Smooth muscle cell (in vitro differentiated cells): Measurements from ENCODE around the gene TCHHL1. TPM values are rescaled to one million over a fixed set of nuclear protein-coding genes. Genes with fewer than 3 reads are reported as not detected.
A peak's percentile ranks its signal among the peaks of the same experiment; 100 is the strongest.

Experiments used
- DNase-seq: peaks from one replicate; lab custom pipeline; 2025; ENCODE audit not compliant: unreplicated experiment; lab: John Stamatoyannopoulos, UW
- H2AFZ ChIP-seq: fragments of 200-600 bp; sonication (generic); 2 replicates; pipeline ENCODE4 v1.6.0; 2016; ENCODE audit warnings: antibody characterized with exemption, low read depth, mild to moderate bottlenecking
- H3F3A ChIP-seq: fragments of 200-600 bp; sonication (generic); 2 replicates; pipeline ENCODE4 v1.6.0; 2017; ENCODE audit warnings: antibody characterized with exemption, low read depth
- H3K27ac ChIP-seq: fragments of 200-600 bp; sonication (generic); 2 replicates; pipeline ENCODE4 v1.5.1; 2016; ENCODE audit warnings: low read depth, mild to moderate bottlenecking
- H3K27me3 ChIP-seq: fragments of 200-600 bp; sonication (generic); 2 replicates; pipeline ENCODE4 v1.6.1; 2016; ENCODE audit warnings: low read depth, mild to moderate bottlenecking
- H3K36me3 ChIP-seq: fragments of 200-600 bp; sonication (generic); 2 replicates; pipeline ENCODE4 v1.5.1; 2016; ENCODE audit warnings: low read depth
- H3K4me1 ChIP-seq: fragments of 200-600 bp; sonication (generic); 2 replicates; pipeline ENCODE4 v1.5.1; 2016; ENCODE audit warnings: low read depth
- H3K4me2 ChIP-seq: fragments of 200-600 bp; sonication (generic); 2 replicates; pipeline ENCODE4 v1.6.0; 2016; ENCODE audit warnings: mild to moderate bottlenecking
- H3K4me3 ChIP-seq: fragments of 200-600 bp; sonication (generic); 2 replicates; pipeline ENCODE4 v1.5.1; 2016; ENCODE audit warnings: mild to moderate bottlenecking
- H3K79me2 ChIP-seq: fragments of 200-600 bp; sonication (generic); 2 replicates; pipeline ENCODE4 v1.6.0; 2016; ENCODE audit warnings: low read depth, mild to moderate bottlenecking
- H3K9ac ChIP-seq: fragments of 200-600 bp; sonication (generic); 2 replicates; pipeline ENCODE4 v1.6.0; 2016; ENCODE audit warnings: low read depth
- H3K9me3 ChIP-seq: fragments of 200-600 bp; sonication (generic); replicated peaks from 2 replicates; pipeline ENCODE4 v1.5.1; 2016; ENCODE audit warnings: low read depth
- H4K20me1 ChIP-seq: fragments of 200-600 bp; sonication (generic); 2 replicates; pipeline ENCODE4 v1.6.0; 2016; ENCODE audit warnings: low read depth
- CTCF ChIP-seq: fragments of 200-600 bp; sonication (generic); IDR thresholded peaks from 2 replicates; pipeline ENCODE4 v1.5.1; 2017; ENCODE audit warnings: borderline replicate concordance, mild to moderate bottlenecking, antibody characterized with exemption; ENCODE audit not compliant: insufficient read depth, poor library complexity, severe bottlenecking
- WGBS: methylation state at CpG from one replicate; pipeline ENCODE4 v1.1.7; 2016; ENCODE audit warnings: low lambda C conversion rate; 5-methylcytosine and 5-hydroxymethylcytosine counted together
- polyA plus RNA-seq: library from polyadenylated mRNA; unstranded; fragments of >200 nt; fragmentation: Nextera tagmentation; extraction: Ambion mirVana; gene quantifications from 2 replicates; pipeline ENCODE4 v1.2.1, GENCODE V29; 2016
- total RNA-seq: library from RNA; depleted of rRNA; stranded (reverse); fragments of >200 nt; gene quantifications from 2 replicates; pipeline ENCODE4 v1.2.3, GENCODE V29; 2014

Gene TCHHL1
- total and polyA plus RNA-seq, 2 experiments from 2014 or later = not detected

- TF ChIP-seq CTCF = no peak
- WGBS = 23% methylated on average over 67 of the region's 67 CpGs
- peak overlapping the region; percentile 24 for H3K4me2 ChIP-seq
These were observed 19.4 kb upstream of the TCHHL1 start for GRCh38 chr1:152107984-152108881.

GRCh38 chr1:152107031-152107983, 18.4 kb upstream of the TCHHL1 start:
- Histone ChIP-seq H3K9me3 (no peaks in the 10 kb centered on the region), H3K4me1 (no peaks in the 10 kb centered on the region), H3K4me3 (peak overlapping the region; percentile 35), H3K4me2 (peak overlapping the region; percentile 24), H3K27me3 (peaks cover 86% of the 10 kb centered on the region), H2AFZ (peak overlapping the region; percentile 54), H3K36me3 (no peaks in the 10 kb centered on the region), H3K27ac (no peak overlapping the region), H4K20me1 (no peaks in the 10 kb centered on the region), H3K79me2 (no peaks in the 10 kb centered on the region), H3K9ac (no peak overlapping the region), H3F3A (no peaks in the 10 kb centered on the region)
- DNase-seq = no peak
- TF ChIP-seq CTCF = no peak
- 26% methylated on average over 41 of the region's 41 CpGs for WGBS

More at GRCh38 chr1:152107984-152108881, 19.4 kb upstream of the TCHHL1 start:
- no peak overlapping the region for H3K27ac ChIP-seq
- no peak for DNase-seq
- H3K4me1 ChIP-seq = no peaks in the 10 kb centered on the region
- peak overlapping the region; percentile 54 for H2AFZ ChIP-seq
- H3K36me3 ChIP-seq = no peaks in the 10 kb centered on the region
- H3F3A ChIP-seq = no peaks in the 10 kb centered on the region
- peaks cover 95% of the 10 kb centered on the region for H3K27me3 ChIP-seq
- H3K4me3 ChIP-seq = peak overlapping the region; percentile 35
- H3K9ac ChIP-seq = no peak overlapping the region
- H4K20me1 ChIP-seq = no peaks in the 10 kb centered on the region
- no peaks in the 10 kb centered on the region for H3K9me3 ChIP-seq
- H3K79me2 ChIP-seq = no peaks in the 10 kb centered on the region

- Histone ChIP-seq H2AFZ (no peak overlapping the region), H3K4me1 (no peaks in the 10 kb centered on the region), H3K9me3 (no peaks in the 10 kb centered on the region), H4K20me1 (no peaks in the 10 kb centered on the region), H3K79me2 (no peaks in the 10 kb centered on the region), H3F3A (no peaks in the 10 kb centered on the region), H3K4me2 (no peak overlapping the region), H3K27ac (no peak overlapping the region), H3K4me3 (no peak overlapping the region), H3K9ac (no peak overlapping the region), H3K36me3 (no peaks in the 10 kb centered on the region), H3K27me3 (peaks cover 62% of the 10 kb centered on the region)
- no peak for DNase-seq
- TF ChIP-seq CTCF = no peak
- WGBS = 41% methylated on average over 2 of the region's 2 CpGs
These were observed 16.0 kb upstream of the TCHHL1 start for GRCh38 chr1:152104854-152105253.
